Bronchial epithelial cell (primary cell): ENCODE measurements around the gene PAM16. TPM values are rescaled to one million over a fixed set of nuclear protein-coding genes. Genes with fewer than 3 reads are reported as not detected.

ENCODE experiments used
- DNase-seq: peaks from one replicate; pipeline ENCODE4 v3.0.0-alpha.2; 2010; ENCODE audit warnings: low read depth
- FAIRE-seq: peaks from 2 replicates; lab custom pipeline; 2011; peaks lifted over from hg19 to GRCh38; lab: Jason Lieb, UNC
- H3K27me3 ChIP-seq: 2 replicates; pipeline ENCODE4 v1.5.1; 2011; ENCODE audit warnings: low read length; ENCODE audit not compliant: control insufficient read depth, insufficient read depth
- H3K36me3 ChIP-seq: 2 replicates; pipeline ENCODE4 v1.5.1; 2011; ENCODE audit warnings: low read length; ENCODE audit not compliant: control insufficient read depth, insufficient read depth
- H3K4me3 ChIP-seq: 2 replicates; pipeline ENCODE4 v1.5.1; 2011; ENCODE audit warnings: mild to moderate bottlenecking, low read depth, low read length, control low read depth
- total RNA-seq: library from RNA; depleted of rRNA; stranded (reverse); fragments of >200 nt; gene quantifications from 2 replicates; pipeline ENCODE4 v1.2.1, GENCODE V29; 2014
- TF ChIP-seq, protein P1 (sequence below): IDR thresholded peaks from 2 replicates; pipeline ENCODE4 v1.5.1; 2011; ENCODE audit warnings: mild to moderate bottlenecking, moderate library complexity, low read length, control low read depth, inconsistent platforms; ENCODE audit not compliant: insufficient read depth, severe bottlenecking

The PAM16 gene
- total RNA-seq, 1 donor from 2014 or later = 50.3 TPM

- TF ChIP-seq, protein P1, sequence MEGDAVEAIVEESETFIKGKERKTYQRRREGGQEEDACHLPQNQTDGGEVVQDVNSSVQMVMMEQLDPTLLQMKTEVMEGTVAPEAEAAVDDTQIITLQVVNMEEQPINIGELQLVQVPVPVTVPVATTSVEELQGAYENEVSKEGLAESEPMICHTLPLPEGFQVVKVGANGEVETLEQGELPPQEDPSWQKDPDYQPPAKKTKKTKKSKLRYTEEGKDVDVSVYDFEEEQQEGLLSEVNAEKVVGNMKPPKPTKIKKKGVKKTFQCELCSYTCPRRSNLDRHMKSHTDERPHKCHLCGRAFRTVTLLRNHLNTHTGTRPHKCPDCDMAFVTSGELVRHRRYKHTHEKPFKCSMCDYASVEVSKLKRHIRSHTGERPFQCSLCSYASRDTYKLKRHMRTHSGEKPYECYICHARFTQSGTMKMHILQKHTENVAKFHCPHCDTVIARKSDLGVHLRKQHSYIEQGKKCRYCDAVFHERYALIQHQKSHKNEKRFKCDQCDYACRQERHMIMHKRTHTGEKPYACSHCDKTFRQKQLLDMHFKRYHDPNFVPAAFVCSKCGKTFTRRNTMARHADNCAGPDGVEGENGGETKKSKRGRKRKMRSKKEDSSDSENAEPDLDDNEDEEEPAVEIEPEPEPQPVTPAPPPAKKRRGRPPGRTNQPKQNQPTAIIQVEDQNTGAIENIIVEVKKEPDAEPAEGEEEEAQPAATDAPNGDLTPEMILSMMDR = no peak
- no peaks in the 10 kb centered on the region for H3K27me3 ChIP-seq
- peaks cover 4% of the 10 kb centered on the region for H3K36me3 ChIP-seq
- no peak for DNase-seq
- no peak for FAIRE-seq
- H3K4me3 ChIP-seq = no peak overlapping the region
Observed at GRCh38 chr16:4381072-4381934, 30.2 kb upstream of the PAM16 start.

DNA sequence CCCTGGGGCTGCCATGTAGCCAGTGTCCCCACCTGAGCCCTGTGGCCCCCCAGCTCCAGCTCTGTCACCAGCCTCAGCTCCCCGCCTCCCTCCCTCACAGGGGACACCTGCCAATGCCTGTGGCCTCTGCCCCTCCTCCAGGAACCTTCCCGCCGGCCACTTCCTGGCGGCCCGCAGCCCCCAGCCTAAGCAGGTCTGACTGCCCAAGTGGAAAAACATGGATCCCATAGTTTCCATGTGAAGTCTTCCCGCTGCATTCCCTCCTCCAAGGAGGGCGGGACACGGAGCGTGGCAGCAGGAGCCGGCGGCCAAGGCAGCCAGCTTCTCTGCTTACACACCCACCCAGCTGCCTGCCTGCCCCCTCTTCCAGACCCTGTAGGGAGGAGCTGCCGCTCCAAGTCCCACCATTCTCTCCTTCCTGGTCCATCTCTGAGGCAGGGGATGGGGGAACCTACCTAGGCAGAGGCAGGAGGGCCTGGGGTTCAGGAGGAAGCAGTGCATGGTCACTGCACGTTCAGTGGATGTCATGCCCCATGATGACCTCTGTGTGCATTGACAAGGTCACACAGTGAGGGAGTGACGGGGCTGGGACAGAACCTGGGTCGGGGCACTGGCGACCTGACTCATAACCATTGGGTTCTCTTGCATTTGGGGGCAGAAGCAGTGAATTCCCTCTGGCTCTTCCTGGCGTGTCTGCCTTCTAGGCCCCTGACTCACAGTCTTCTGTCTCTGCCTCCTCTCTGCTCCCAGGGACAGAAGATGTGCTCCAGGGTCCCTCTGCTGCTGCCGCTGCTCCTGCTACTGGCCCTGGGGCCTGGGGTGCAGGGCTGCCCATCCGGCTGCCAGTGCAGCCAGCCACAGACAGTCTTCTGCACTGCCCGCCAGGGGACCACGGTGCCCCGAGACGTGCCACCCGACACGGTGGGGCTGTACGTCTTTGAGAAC lies 29.3 kb upstream of the PAM16 start:
- Histone ChIP-seq H3K4me3 (no peak overlapping the region), H3K27me3 (no peaks in the 10 kb centered on the region), H3K36me3 (peaks cover 4% of the 10 kb centered on the region)
- TF ChIP-seq, protein P1 = no peak
- FAIRE-seq = peak; percentile 13
- no peak for DNase-seq

- Histone ChIP-seq H3K4me3 (no peak overlapping the region), H3K27me3 (no peaks in the 10 kb centered on the region), H3K36me3 (peaks cover 4% of the 10 kb centered on the region)
- TF ChIP-seq, protein P1 = no peak
- no peak for FAIRE-seq
- no peak for DNase-seq
Observed at GRCh38 chr16:4378999-4379690, 28.0 kb upstream of the PAM16 start.

- TF ChIP-seq, protein P1 = no peak
- Histone ChIP-seq H3K4me3 (no peak overlapping the region), H3K36me3 (peaks cover 4% of the 10 kb centered on the region), H3K27me3 (no peaks in the 10 kb centered on the region)
- no peak for DNase-seq
- FAIRE-seq = no peak
Observed at GRCh38 chr16:4378161-4378666, 27.1 kb upstream of the PAM16 start.

DNA sequence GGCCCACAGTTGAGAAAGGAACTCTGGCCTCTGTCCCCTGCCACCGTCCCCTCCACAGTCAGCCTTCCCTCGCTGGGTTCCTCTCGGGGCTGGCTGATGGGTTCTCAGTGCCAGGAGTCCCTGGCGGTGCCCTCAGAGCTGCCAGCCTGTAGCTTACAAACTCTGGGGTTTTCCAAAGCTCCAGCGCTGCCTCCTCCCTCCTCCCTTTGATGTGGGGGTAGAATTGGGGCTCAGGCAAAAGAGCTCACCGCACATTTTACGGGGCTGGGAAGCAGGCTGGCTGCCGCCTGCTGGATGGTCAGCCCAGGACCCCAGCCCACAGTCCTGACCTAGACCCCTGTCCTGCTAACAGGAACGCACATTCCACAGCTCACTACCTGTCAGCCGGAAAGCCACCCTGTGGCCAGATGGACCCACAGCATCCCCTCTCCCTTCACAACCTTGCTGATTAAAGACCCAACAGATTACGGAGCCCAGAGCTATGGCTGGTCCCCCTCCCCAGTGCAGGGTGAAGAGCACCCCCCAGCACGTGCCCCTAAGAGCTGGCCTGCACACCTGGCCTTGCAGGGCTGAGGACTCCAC lies 26.5 kb upstream of the PAM16 start:
- DNase-seq (no peak), FAIRE-seq (no peak)
- Histone ChIP-seq H3K4me3 (no peak overlapping the region), H3K27me3 (no peaks in the 10 kb centered on the region), H3K36me3 (peaks cover 2% of the 10 kb centered on the region)
- TF ChIP-seq, protein P1 = peak; percentile 31
